Keratinocyte (primary cell): ENCODE measurements around the gene SELENOV. TPM values are rescaled to one million over a fixed set of nuclear protein-coding genes. Genes with fewer than 3 reads are reported as not detected.

Experiments used
- DNase-seq: peaks from one replicate; pipeline ENCODE4 v3.0.0-alpha.2; 2011; ENCODE audit warnings: low read depth, missing footprints, low spot score
- FAIRE-seq: peaks from 2 replicates; lab custom pipeline; 2011; peaks lifted over from hg19 to GRCh38; lab: Jason Lieb, UNC
- H2AFZ ChIP-seq: 2 replicates; pipeline ENCODE4 v1.6.0; 2012; ENCODE audit warnings: low read length, control low read depth, inconsistent platforms; ENCODE audit not compliant: control insufficient read depth
- H3K27ac ChIP-seq: 2 replicates; pipeline ENCODE4 v1.5.1; 2011; ENCODE audit warnings: low read length; ENCODE audit not compliant: control insufficient read depth, insufficient read depth
- H3K27me3 ChIP-seq: 3 replicates; pipeline ENCODE4 v1.6.0; 2011; ENCODE audit warnings: low read length; ENCODE audit not compliant: control insufficient read depth, insufficient read depth; ENCODE audit errors: extremely low read depth
- H3K36me3 ChIP-seq, 2 experiments: 2 replicates in 1 of 2; 3 replicates in 1 of 2; pipeline ENCODE4 v1.5.1; 2011; ENCODE audit warnings: low read length in 2 of 2, mild to moderate bottlenecking in 1 of 2; ENCODE audit not compliant: control insufficient read depth in 2 of 2, insufficient read depth in 2 of 2; ENCODE audit errors: extremely low read depth in 1 of 2
- H3K4me1 ChIP-seq: 3 replicates; pipeline ENCODE4 v1.5.1; 2011; ENCODE audit warnings: low read length; ENCODE audit not compliant: control insufficient read depth, insufficient read depth; ENCODE audit errors: extremely low read depth
- H3K4me2 ChIP-seq: 3 replicates; pipeline ENCODE4 v1.6.0; 2011; ENCODE audit warnings: low read depth, low read length; ENCODE audit not compliant: control insufficient read depth, insufficient read depth; ENCODE audit errors: extremely low read depth
- H3K4me3 ChIP-seq, 3 experiments: fragments of 200-600 bp in 1 of 3; sonication (generic) in 1 of 3; 2 replicates in 2 of 3; 3 replicates in 1 of 3; pipeline ENCODE4 v1.5.1; 2011 to 2016; ENCODE audit warnings: low read length in 3 of 3, mild to moderate bottlenecking in 3 of 3, control low read depth in 2 of 3, inconsistent platforms in 1 of 3, low read depth in 1 of 3, mixed read lengths in 1 of 3, mixed run types in 1 of 3, moderate library complexity in 1 of 3; ENCODE audit not compliant: control insufficient read depth in 2 of 3, insufficient read depth in 2 of 3; ENCODE audit errors: extremely low read depth in 1 of 3
- H3K79me2 ChIP-seq: 2 replicates; pipeline ENCODE4 v1.6.0; 2012; ENCODE audit warnings: low read length; ENCODE audit not compliant: control insufficient read depth, insufficient read depth
- H3K9ac ChIP-seq: 3 replicates; pipeline ENCODE4 v1.6.0; 2011; ENCODE audit warnings: low read length; ENCODE audit not compliant: control insufficient read depth, insufficient read depth; ENCODE audit errors: extremely low read depth
- H3K9me1 ChIP-seq: 3 replicates; pipeline ENCODE4 v1.6.0; 2011; ENCODE audit warnings: low read length; ENCODE audit not compliant: control insufficient read depth, insufficient read depth; ENCODE audit errors: extremely low read depth
- H3K9me3 ChIP-seq: 2 replicates; pipeline ENCODE4 v1.5.1; 2012; ENCODE audit warnings: low read depth, low read length; ENCODE audit not compliant: control insufficient read depth
- H4K20me1 ChIP-seq: 3 replicates; pipeline ENCODE4 v1.6.0; 2011; ENCODE audit warnings: low read length; ENCODE audit not compliant: control insufficient read depth, insufficient read depth; ENCODE audit errors: extremely low read depth
- CTCF ChIP-seq, 3 experiments: IDR thresholded peaks in 1 of 3; conservative IDR thresholded peaks in 1 of 3; optimal IDR thresholded peaks in 1 of 3; 2 replicates in 2 of 3; 3 replicates in 1 of 3; pipeline versions ENCODE3 to v1.5.1; 2011; ENCODE audit warnings: low read length in 3 of 3, mild to moderate bottlenecking in 3 of 3, moderate library complexity in 2 of 3, control low read depth in 1 of 3, inconsistent platforms in 1 of 3; ENCODE audit not compliant: insufficient read depth in 2 of 3; ENCODE audit errors: extremely low read depth in 1 of 3
- EZH2 ChIP-seq: IDR thresholded peaks from one replicate; pipeline ENCODE4 v1.6.1; 2012; ENCODE audit warnings: inconsistent platforms, mild to moderate bottlenecking, low read length, moderate library complexity
- dilution Hi-C: fragments of 300-500 bp; cut with MboI; formaldehyde crosslinking; loops from one replicate; pipeline ENCODE4 v1.7.0; 2020; ENCODE audit warnings: low sequenced_read_pairs; ENCODE audit not compliant: extremely low pct_ligation_motif_present
- polyA plus RNA-seq, 5 experiments: library from polyadenylated mRNA; depleted of rRNA in 3 of 5; stranded (reverse) in 3 of 5; stranded (forward) in 1 of 5; unstranded in 1 of 5; fragments of >200 nt; gene quantifications; 1 replicate in 1 of 5; 2 replicates in 3 of 5; 3 replicates in 1 of 5; pipeline versions ENCODE4 v1.2.1 to v1.2.3, GENCODE V29; 2011 to 2012; ENCODE audit warnings: missing spikeins in 2 of 5, low read depth in 1 of 5, low replicate concordance in 1 of 5

Gene SELENOV
- polyA plus RNA-seq, 1 donor (not counting 4 experiments of a cell fraction or from before 2014, with no cell fraction given): not detected

GRCh38 chr19:39542206-39542605 lies 27.3 kb downstream of the SELENOV start:
- no peak overlapping the region for H3K4me3 ChIP-seq
- peaks cover 46% of the 10 kb centered on the region for H3K4me1 ChIP-seq
- H3K27ac ChIP-seq: no peak overlapping the region
- TF ChIP-seq CTCF (optimal IDR thresholded peaks at IDR 0.05 in 1 of 3, IDR thresholded peaks at IDR 0.05 in 1 of 3, conservative IDR thresholded peaks at IDR 0.05 in 1 of 3; ENCODE audit: extremely low read depth in 1 of 3, insufficient read depth in 2 of 3, low read length in 3 of 3): no peak
- TF ChIP-seq EZH2: no peak
- DNase-seq (no peak), FAIRE-seq (no peak)
- H3K9me3 ChIP-seq: no peaks in the 10 kb centered on the region
- no peak overlapping the region for H3K9ac ChIP-seq
- H2AFZ ChIP-seq: peak overlapping the region; percentile 27
- dilution Hi-C loops: no loop called here
- no peaks in the 10 kb centered on the region for H4K20me1 ChIP-seq
- H3K79me2 ChIP-seq: peaks cover 21% of the 10 kb centered on the region
- H3K9me1 ChIP-seq: no peaks in the 10 kb centered on the region
- H3K36me3 ChIP-seq: no peaks in the 10 kb centered on the region
- H3K4me2 ChIP-seq: no peak overlapping the region
- no peaks in the 10 kb centered on the region for H3K27me3 ChIP-seq

DNA sequence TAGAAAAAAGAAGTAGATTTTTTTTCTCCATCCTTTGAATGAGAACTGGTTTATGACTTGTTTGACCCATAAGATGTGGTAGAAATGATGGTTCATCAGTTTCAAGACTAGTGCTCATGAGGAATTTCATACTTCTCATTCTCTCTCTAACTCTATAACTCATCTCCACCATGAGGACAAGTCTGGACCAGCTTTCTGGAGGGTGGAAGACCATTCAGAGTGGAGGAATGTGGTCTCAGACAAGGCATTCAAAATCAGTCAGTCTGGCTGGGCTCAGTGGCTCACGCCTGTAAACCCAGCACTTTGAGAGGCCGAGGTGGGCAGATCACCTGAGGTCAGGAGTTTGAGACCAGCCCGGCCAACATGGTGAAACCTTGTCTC lies 28.5 kb downstream of the SELENOV start:
- no peaks in the 10 kb centered on the region for H3K9me3 ChIP-seq
- dilution Hi-C loops: no loop called here
- no peaks in the 10 kb centered on the region for H3K36me3 ChIP-seq
- H3K4me3 ChIP-seq: no peak overlapping the region
- TF ChIP-seq CTCF (optimal IDR thresholded peaks at IDR 0.05 in 1 of 3, IDR thresholded peaks at IDR 0.05 in 1 of 3, conservative IDR thresholded peaks at IDR 0.05 in 1 of 3; ENCODE audit: extremely low read depth in 1 of 3, insufficient read depth in 2 of 3, low read length in 3 of 3): no peak
- no peaks in the 10 kb centered on the region for H3K9me1 ChIP-seq
- H3K4me2 ChIP-seq: peak overlapping the region; percentile 42
- peak overlapping the region; percentile 50 for H3K27ac ChIP-seq
- FAIRE-seq (peak; percentile 75), DNase-seq (peak; percentile 92)
- no peak overlapping the region for H2AFZ ChIP-seq
- peak overlapping the region; percentile 10 for H3K9ac ChIP-seq
- no peaks in the 10 kb centered on the region for H4K20me1 ChIP-seq
- peaks cover 45% of the 10 kb centered on the region for H3K4me1 ChIP-seq
- no peaks in the 10 kb centered on the region for H3K27me3 ChIP-seq
- peaks cover 13% of the 10 kb centered on the region for H3K79me2 ChIP-seq
